KG1 (cell line): ENCODE measurements around the gene ATG9A.
"Not testable (repeated sequence)": the region's sequence is repeated elsewhere in the genome, so short reads cannot be mapped to it uniquely, and the experiment has no call there.

Experiments used
- DNase-seq: peaks from one replicate; lab custom pipeline; 2025; lab: John Stamatoyannopoulos, UW

Gene ATG9A

GRCh38 chr2:219229305-219230058 is at the start of gene ATG9A, which contains the start of gene ANKZF1:
Gene ATG9A (minus strand): TSS chr2:219229636. CDS start chr2:219228024, 1,612 bp downstream.
Gene ANKZF1 (plus strand): TSS chr2:219229806. CDS start chr2:219230258, 452 bp downstream.
- peak; percentile 96 for DNase-seq

GRCh38 chr2:219278655-219279150 is 49.3 kb upstream of the ATG9A start:
- DNase-seq: no peak

DNA sequence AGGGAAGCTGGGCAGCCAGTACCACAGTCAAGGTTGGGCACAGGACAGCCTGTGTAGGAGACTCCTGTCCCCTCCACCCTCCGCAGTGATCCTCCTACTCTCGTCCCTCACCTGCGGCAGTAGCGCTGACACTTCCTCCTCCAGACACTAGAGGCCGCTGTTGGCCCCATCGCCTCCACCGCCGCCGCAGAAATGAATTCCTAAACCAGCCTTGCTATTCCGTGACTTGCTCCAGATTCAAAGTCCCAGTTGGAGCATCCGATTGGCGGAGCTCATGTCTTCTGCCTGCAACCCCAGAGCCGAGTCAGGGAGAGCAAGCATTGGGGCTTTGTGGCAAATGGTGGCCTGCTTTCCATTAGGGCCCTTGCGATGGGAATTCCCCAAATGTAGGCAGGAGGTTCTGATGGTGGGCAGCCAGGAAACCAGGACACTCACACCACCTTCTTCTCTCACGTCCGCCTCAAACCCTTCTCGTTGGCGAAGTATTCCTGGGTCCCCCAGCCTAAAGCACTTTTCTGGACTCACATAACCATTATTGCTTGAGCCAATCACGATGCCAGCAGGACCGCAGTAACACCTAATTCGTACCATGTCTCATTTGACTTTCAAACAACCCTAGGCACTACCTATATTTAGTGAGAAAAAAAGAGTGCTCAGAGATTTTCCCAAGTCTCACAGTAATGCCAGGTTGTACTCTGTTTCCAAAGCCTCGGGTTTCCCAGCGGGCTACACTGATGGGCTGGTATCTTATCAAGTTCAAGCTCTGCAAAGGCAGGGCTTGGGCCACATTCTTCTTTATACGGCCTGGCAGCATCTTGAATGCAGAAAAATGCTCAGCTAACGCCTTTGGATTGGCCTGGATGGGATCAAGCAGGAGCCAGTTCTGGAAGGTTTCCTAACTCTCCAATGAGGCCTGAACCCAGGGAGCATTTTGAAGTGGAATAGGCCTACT is 48.5 kb upstream of the ATG9A start:
- peak; percentile 23 for DNase-seq

DNA sequence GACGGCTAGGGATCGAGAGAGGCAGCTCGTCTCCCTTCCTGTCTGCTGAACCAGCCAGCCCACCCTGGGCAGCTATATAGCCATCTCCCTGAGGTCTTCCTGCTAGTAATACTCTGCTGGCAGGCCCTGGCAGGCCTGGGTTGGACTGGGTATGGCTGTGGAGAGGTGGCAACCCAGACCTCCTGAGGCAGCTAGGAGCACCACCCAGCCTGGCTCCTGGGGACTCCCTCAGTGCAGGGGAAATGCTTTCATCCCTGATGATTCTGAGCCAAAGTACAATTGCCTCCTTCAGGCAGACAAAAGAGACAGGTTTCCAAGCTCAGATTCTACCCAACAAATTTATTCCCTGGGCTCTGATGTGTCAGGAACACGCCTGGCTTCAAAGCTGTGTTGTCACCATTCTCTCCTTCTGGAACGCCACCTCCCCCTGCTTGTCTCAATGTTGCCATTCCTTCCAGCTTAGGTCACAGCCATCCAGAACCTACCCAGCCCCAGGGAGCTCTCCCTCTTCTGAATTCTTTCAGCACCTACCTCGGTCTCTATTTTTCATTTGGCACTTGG is 45.0 kb upstream of the ATG9A start:
- no peak for DNase-seq

DNA sequence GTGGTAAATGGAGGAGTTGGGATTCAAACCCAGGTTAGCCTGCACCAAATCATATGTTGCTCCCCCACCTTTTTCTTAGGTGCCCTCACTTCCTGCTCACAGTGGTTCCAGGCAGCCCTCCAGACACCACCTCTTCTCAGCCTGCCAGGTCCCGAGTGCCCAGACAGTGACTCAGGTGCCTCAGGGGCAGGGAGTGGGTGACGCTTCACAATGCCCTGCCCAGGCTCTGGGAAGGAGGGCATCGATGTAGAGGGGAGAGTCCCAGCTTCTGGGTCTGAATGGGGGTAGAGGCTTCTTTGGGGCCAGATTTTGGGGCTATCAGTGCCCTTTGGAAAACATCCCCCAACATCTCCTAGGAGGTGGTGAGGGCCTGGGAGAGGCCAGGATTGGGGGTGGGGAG is 44.5 kb upstream of the ATG9A start:
- no peak for DNase-seq

DNA sequence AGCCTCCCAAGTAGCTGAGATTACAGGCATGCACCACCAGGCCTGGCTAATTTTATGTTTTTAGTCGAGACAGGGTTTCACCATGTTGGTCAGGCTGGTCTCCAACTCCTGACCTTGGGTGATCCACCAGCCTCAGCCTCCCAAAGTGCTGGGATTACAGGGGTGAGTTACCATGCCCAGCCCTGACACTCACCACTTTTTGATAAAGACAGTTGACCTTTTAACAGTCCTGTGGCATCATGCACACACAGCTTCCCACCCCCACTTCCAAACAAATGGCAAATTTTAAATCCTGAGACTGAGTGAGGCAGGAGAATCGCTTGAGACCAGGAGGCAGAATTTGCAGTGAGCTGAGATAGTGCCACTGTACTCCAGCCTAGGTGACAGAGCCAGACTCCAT is 43.6 kb upstream of the ATG9A start:
- DNase-seq: no peak

DNA sequence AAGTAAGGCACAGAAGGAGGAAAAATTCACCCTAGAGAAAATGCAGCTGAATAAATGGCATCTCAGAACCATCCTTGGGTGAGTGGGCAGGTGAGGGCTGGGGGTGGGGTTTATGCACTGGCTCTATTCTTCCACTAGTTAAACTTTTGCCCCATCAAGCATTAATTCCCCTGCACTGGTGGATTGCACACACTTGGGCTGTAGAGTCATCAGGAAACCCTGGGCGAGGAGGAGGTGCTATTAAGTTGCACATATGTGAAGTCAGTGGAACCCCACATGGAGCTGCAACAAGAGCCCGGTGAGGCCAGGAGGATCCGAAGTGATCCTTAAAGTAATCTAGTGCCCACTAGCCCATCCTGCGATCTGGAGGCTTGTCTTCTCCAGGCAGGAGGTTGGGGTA is 42.9 kb upstream of the ATG9A start:
- DNase-seq: no peak

DNA sequence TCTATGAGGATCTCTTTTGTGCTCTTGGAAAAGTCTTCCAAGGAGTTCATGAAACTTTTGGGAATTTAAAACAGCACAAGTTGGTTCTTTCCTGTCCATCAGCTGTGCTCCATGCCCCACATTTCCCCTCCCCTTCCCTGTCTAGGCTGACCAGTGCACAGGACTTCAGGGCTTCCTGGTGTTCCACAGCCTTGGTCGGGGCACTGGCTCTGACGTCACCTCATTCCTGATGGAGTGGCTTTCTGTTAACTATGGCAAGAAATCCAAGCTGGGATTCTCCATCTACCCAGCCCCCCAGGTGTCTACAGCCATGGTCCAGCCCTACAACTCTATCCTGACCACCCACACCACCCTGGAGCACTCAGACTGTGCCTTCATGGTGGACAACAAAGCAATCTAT is 41.6 kb upstream of the ATG9A start:
- DNase-seq: no peak

- no peak for DNase-seq
Measured at GRCh38 chr2:219270055-219270372, 40.6 kb upstream of the ATG9A start.

DNA sequence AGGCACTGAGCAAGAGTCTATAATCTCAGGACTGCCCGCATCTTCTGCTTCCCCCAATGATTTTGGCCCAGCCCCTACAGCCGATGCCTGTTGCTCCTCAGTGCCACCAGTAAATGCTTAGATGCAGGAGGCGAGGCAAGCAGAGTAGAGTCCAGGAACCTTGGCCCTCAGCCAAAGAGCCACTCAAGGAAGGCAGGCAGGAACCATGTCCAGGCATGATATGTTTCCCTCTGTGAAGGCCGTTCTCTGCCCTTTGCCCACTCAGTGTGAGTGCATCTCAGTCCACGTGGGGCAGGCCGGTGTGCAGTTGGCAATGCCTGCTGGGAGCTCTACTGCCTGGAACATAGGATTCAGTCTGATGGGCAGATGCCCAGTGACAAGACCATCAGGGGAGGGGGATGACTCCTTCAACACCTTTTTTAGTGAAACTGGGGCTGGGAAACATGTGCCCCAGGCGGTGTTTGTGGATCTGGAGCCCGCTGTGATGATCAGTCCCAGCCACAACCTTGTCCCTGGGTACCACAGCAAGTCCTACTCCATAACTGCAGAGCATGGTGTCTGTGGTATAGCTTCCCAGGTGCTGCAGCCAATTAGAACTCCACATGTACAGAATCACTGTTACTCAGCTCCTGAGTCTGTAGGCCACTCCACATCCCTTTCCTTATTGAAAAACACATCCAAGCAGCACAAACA is 40.1 kb upstream of the ATG9A start:
- no peak for DNase-seq

DNA sequence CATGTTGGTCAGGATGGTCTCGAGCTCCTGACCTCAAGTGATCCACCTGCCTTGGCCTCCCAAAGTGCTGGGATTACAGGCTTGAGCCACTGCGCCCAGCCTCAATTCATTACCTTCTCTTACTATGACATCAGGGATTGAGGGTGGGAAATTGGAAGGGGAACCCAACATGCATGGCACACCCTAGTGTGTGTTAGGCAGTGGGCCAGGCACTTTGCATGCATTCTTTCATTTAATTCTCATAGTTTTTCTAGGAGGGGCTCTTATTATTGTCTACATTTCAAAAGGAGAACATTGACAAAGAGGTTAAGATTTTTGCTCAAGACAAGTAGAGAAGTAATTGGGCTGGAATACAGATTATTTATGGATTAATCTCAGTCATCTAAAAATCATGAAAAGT is 38.9 kb upstream of the ATG9A start:
- no peak for DNase-seq

- no peak for DNase-seq
Measured at GRCh38 chr2:219266886-219267285, 37.5 kb upstream of the ATG9A start.

DNA sequence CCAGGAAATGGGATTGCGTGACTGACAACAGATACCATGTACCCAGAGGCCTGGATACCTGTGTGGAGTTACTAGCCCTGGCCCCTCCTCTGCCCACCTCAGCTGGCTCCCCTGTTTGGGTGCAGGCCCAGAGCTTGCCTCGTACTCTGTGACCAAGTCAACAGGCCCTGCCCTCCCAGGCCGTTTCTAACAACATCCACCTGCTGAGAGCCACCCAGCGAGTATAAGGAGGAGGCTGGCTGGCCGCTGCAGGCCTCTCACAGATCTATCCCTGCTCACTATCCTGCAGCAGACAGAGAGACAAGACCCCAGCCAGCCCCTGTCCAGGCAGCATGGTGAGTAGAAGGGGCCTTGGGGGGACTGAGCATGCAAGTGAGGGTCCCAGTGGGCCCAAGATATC is 36.8 kb upstream of the ATG9A start:
- no peak for DNase-seq

- no peak for DNase-seq
Measured at GRCh38 chr2:219261024-219261855, 31.8 kb upstream of the ATG9A start.

DNA sequence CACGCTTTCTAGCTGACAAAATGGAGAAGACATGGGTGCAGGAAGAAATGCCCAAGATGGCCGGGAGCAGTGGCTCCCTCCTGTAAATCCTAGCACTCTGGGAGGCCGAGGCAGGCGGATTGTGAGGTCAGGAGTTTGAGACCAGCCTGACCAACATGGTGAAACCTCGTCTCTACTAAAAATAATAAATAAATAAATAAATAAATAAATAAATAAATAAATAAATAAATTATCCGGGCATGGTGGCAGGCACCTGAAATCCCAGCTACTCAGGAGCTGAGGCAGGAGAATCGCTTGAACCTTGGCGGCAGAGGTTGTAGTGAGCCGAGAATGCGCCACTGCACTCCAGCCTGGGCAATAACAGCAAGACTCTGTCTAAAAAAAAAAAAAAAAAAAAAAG is 29.5 kb upstream of the ATG9A start:
- not testable (repeated sequence) for DNase-seq

DNA sequence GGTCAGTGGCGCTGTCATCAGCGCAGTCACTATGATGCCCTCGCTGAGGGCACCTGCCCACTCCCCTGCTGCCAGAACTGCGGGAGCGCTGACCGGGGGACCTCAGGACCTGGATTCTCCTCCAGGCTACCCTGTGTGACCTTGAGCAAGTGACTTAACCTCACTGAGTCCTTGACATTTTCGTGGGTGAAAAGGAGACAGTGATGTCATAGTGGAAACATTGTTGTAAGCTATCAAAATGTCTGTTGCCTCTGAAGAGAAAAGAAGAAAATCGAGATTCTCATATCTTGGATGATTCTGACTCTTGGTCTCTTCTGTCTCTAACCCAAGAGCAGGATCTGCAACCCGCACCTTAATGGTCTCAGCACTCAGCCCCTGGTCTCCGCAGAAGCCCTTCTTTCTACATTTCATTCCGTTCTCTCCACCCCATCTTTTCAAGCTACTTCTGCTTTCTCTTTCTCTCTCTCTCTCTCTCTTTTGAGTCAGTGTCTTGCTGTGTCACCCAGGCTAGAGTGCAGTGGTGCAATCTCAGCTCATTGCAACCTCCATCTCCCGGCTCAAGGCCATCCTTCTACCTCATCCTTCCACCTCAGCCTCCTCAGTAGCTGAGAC is 25.3 kb upstream of the ATG9A start:
- DNase-seq: peak; percentile 19

GRCh38 chr2:219253753-219254589 is 24.5 kb upstream of the ATG9A start, which contains the start of gene TUBA4A:
Gene TUBA4A (minus strand): TSS chr2:219253918. CDS start chr2:219253858, 60 bp downstream.
- DNase-seq: peak; percentile 46

DNA sequence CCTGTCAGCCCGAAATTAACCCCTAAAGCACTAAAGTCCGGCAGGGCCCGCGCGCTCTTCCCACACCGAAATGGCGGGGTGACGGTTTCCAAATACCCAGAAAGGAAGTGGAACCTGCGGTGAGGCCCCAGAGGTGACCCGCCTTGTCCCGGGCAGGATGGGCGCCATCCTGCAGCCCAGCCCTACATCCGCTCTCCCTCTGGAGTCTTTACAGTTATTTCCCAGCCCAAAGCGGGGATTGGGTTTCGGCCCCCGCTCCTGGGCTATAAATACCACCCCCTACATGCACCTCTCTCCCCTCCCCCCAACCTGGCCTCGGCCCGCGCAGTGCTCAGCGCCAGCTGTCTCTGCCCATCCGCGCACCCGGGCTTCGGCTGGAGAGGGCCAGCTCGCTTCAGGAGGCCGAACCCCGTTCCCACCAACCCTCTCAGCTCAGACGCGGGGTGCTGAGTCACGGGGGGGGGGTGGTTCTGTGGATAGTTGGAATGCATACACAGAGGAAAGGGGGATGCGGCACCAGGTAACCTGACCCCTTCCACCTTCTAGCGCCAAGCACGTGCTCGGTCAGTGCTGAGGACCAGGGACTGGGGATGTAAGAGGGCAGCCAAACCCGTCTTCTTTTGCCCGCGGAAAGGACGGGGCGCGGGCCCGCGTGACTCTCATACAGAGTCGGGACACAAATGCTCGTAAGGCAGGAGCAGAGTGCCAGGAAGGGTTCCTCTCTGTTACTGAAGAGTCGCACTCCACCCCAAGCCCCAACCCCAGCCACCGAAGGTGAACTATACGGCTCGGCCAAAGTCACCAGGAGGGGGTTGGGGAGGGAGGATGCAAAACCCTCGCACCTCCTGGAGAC is 23.7 kb upstream of the ATG9A start, which contains the start of gene TUBA4B:
TUBA4B (plus strand) TSS at position 344 of the 853 bp plus-strand sequence; CDS start at position 509, 165 bp downstream.
- no peak for DNase-seq

- DNase-seq: no peak
Measured at GRCh38 chr2:219252570-219252899, 23.1 kb upstream of the ATG9A start.
